BE2C (cell line): ENCODE results near the gene ZBTB48.
"Not testable (repeated sequence)": the region's sequence is repeated elsewhere in the genome, so short reads cannot be mapped to it uniquely, and the experiment has no call there.

Experiments used
- DNase-seq: peaks from one replicate; pipeline ENCODE4 v3.0.0-alpha.2; 2020
- H3K27me3 ChIP-seq: fragments of 250-450 bp; sonication (Bioruptor Pico); 2 replicates; pipeline ENCODE4 v1.5.1; 2020; ENCODE audit warnings: mild to moderate bottlenecking
- H3K36me3 ChIP-seq: fragments of 250-450 bp; sonication (Bioruptor Pico); 2 replicates; pipeline ENCODE4 v1.5.1; 2020; ENCODE audit warnings: mild to moderate bottlenecking
- H3K4me1 ChIP-seq: fragments of 250-450 bp; sonication (Bioruptor Pico); 2 replicates; pipeline ENCODE4 v1.5.1; 2020
- H3K4me3 ChIP-seq: 2 replicates; pipeline ENCODE4 v1.5.1; 2011; ENCODE audit warnings: low read depth, low read length
- H3K9me3 ChIP-seq: fragments of 250-450 bp; sonication (Bioruptor Pico); 2 replicates; pipeline ENCODE4 v1.5.1; 2020
- CTCF ChIP-seq: IDR thresholded peaks from 2 replicates; pipeline ENCODE4 v1.5.1; 2012; ENCODE audit warnings: mild to moderate bottlenecking, low read depth, low read length

The ZBTB48 gene

DNA sequence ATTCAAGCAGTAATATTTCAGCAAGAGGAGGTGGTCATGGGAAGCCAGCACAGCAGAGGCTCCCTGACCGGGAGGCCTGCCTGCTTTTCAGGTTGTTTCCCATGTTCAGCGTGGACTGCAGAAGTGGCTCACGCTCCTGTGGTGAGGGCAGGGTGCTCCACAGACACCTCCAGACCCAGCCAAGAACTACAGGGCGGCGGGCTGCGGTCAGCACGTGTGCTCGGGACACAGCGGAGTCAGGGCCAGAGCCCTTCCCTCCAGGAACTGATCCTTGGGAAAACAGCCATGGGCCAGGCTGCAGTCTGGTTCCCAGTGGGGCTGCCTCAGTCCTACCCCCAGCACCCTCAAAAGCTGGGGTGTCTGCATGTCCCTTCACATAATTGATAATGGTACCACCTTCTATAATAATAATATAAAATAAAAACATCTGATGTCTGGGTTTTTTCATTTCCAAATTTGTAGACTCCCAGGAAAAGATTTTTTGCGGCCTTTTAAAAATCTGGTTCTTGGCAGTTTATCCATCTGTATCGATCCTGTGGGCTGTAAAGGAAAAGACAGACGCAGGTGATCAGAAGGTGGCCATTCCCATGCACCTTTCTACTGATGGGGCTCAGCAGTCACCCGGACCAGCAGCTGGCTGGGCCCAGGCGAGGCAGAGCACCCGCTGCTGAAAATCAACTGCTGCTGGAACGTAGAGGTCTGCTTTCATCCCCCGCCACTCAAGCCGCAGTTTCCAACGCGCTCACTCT lies 55.5 kb downstream of the ZBTB48 start:
- peaks cover 22% of the 10 kb centered on the region for H3K36me3 ChIP-seq
- H3K4me3 ChIP-seq, result no peak overlapping the region
- no peaks in the 10 kb centered on the region for H3K27me3 ChIP-seq
- no peak for TF ChIP-seq CTCF
- no peaks in the 10 kb centered on the region for H3K4me1 ChIP-seq
- DNase-seq, result no peak
- H3K9me3 ChIP-seq, result no peaks in the 10 kb centered on the region

DNA sequence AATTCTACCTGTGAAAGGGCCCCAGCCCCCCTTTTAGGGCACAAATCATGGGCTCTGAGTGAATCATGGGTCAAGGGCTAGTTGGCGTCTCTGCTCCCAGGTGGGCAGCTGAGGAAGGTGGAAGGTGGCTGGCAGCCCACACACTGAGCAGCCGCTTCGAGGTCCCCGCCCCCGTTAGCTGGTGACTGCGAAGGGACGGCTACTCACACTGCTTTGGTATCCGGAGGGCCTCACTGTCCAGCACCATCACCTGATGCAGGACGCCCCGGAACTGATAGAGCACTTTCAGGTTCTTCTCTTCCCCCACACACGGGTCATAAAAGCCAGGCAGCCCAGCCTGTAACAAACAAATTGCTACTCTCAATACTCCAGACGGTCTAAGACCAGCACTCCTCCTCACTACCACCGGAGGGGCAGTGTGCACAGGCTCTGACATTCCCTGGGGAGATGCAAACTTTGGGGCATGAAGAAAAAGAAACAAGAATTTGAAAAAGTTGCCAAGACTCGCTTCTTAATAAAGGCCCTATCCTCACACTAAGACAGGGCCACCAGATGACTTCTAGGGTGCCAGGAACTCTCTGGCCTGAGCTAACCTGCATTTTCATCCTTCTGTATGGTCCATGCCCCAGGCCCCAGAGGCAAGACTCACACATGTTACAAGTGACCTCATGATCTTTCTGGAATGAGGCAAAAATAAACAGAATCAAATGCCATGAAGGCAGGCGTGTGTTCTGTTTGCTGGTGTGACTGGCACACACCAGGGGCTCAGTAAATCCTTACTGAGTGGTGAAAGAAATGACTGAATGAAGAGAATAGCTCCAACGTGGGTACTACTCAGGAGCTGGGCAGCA lies 56.3 kb downstream of the ZBTB48 start:
- no peak for DNase-seq
- H3K4me3 ChIP-seq, result no peak overlapping the region
- no peak for TF ChIP-seq CTCF
- no peaks in the 10 kb centered on the region for H3K27me3 ChIP-seq
- no peaks in the 10 kb centered on the region for H3K9me3 ChIP-seq
- peaks cover 28% of the 10 kb centered on the region for H3K36me3 ChIP-seq
- H3K4me1 ChIP-seq, result no peaks in the 10 kb centered on the region

GRCh38 chr1:6636778-6637177 lies 57.0 kb downstream of the ZBTB48 start:
- H3K27me3 ChIP-seq, H3K9me3 ChIP-seq, DNase-seq, H3K4me3 ChIP-seq, H3K4me1 ChIP-seq: not testable (repeated sequence)
- H3K36me3 ChIP-seq, result peaks cover 28% of the 10 kb centered on the region

- H3K9me3 ChIP-seq, result no peaks in the 10 kb centered on the region
- DNase-seq, result no peak
- peaks cover 28% of the 10 kb centered on the region for H3K36me3 ChIP-seq
- no peaks in the 10 kb centered on the region for H3K4me1 ChIP-seq
- no peak for TF ChIP-seq CTCF
- H3K4me3 ChIP-seq, result no peak overlapping the region
- no peaks in the 10 kb centered on the region for H3K27me3 ChIP-seq
Observed at GRCh38 chr1:6637770-6638169, 58.0 kb downstream of the ZBTB48 start.

GRCh38 chr1:6638226-6638625 lies 58.4 kb downstream of the ZBTB48 start:
- H3K36me3 ChIP-seq, result peaks cover 25% of the 10 kb centered on the region
- H3K4me1 ChIP-seq, result no peaks in the 10 kb centered on the region
- DNase-seq, result no peak
- no peaks in the 10 kb centered on the region for H3K9me3 ChIP-seq
- no peak for TF ChIP-seq CTCF
- no peaks in the 10 kb centered on the region for H3K27me3 ChIP-seq
- H3K4me3 ChIP-seq, result no peak overlapping the region
